ENCODE measurements around the gene ATG4C. TPM values are rescaled to one million over a fixed set of nuclear protein-coding genes. Genes with fewer than 3 reads are reported as not detected.

ATG4C gene
- total RNA-seq, 2 donors from 2014 or later, result 23.8 to 32.8 TPM

DNA sequence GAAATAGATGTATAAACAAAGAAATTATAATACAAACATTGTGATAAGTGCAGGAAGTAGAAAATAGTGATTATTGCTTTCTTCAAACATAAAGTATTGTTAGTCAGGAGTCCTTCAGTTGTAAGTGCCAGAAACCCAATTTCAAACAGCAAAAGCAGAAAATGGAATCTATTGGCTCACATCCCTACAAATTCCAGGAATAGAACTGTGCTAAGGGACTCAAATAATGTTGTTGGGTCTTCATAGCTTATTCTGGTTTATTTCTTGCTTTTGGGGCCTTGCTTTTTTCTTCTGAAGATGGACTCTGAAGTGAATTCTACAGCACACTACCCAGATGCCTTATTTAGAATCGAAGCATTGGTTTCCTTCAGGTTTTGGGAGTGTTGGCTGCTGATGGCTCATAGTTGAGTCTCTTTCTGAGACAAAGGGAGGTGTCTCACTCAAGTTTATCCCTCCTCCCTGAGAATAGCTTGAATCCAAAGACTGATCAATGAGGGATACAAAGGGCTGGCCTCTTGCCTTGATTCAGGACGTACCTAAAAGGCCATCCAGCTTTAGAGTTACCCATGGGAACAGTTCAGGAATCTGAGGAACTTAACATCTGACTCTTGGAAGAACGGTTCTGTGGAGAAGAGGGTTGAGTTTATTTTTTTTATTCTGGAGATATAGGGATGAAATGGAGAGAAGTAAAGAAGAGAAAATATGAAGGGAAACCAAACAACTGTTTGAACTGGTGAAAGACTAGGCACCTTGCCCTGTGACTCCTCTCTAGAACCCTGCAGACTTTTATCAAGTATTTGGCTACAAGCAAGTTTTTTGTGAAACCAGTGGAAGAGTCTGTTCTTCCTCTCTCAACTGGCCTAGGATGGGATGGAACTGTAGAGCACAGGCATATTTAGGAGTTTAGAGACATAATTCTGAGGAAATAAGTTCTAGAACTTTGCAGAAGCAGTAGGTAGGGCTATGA, 39.0 kb upstream of the ATG4C start:
- Mint-ChIP-seq H3K27ac (no peak overlapping the region), H3K27me3 (ENCODE audit: insufficient read depth) (no peaks in the 10 kb centered on the region), H3K9me3 (peaks cover 33% of the 10 kb centered on the region), H3K36me3 (ENCODE audit: low read depth) (peaks cover 16% of the 10 kb centered on the region), H3K4me3 (no peak overlapping the region), H3K4me1 (peaks cover 20% of the 10 kb centered on the region)
- TF ChIP-seq, protein P1, sequence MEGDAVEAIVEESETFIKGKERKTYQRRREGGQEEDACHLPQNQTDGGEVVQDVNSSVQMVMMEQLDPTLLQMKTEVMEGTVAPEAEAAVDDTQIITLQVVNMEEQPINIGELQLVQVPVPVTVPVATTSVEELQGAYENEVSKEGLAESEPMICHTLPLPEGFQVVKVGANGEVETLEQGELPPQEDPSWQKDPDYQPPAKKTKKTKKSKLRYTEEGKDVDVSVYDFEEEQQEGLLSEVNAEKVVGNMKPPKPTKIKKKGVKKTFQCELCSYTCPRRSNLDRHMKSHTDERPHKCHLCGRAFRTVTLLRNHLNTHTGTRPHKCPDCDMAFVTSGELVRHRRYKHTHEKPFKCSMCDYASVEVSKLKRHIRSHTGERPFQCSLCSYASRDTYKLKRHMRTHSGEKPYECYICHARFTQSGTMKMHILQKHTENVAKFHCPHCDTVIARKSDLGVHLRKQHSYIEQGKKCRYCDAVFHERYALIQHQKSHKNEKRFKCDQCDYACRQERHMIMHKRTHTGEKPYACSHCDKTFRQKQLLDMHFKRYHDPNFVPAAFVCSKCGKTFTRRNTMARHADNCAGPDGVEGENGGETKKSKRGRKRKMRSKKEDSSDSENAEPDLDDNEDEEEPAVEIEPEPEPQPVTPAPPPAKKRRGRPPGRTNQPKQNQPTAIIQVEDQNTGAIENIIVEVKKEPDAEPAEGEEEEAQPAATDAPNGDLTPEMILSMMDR (conservative IDR thresholded peaks at IDR 0.05), result no peak
- Histone ChIP-seq H3K9ac (ENCODE audit: extremely low read depth, low read length, poor library complexity, severe bottlenecking) (no peak overlapping the region), H3K27ac (ENCODE audit: low read depth, low read length) (no peak overlapping the region), H3K4me1 (ENCODE audit: control insufficient read depth, insufficient read depth, low read length) (no peaks in the 10 kb centered on the region), H3K27me3 (ENCODE audit: control insufficient read depth, insufficient read depth, low read length, poor library complexity, severe bottlenecking) (no peaks in the 10 kb centered on the region), H3K4me3 (ENCODE audit: low read length) (no peak overlapping the region), H3K36me3 (ENCODE audit: control insufficient read depth, insufficient read depth, low read length) (no peaks in the 10 kb centered on the region), H3K9me3 (ENCODE audit: control insufficient read depth, low read length) (peaks cover 6% of the 10 kb centered on the region)
- no peak for DNase-seq
- 0 to 47% methylated on average over 2 to 3 of the region's 3 CpGs for WGBS, 2 experiments (ENCODE audit: insufficient coverage in 1 of 2, insufficient read length in 1 of 2)

DNA sequence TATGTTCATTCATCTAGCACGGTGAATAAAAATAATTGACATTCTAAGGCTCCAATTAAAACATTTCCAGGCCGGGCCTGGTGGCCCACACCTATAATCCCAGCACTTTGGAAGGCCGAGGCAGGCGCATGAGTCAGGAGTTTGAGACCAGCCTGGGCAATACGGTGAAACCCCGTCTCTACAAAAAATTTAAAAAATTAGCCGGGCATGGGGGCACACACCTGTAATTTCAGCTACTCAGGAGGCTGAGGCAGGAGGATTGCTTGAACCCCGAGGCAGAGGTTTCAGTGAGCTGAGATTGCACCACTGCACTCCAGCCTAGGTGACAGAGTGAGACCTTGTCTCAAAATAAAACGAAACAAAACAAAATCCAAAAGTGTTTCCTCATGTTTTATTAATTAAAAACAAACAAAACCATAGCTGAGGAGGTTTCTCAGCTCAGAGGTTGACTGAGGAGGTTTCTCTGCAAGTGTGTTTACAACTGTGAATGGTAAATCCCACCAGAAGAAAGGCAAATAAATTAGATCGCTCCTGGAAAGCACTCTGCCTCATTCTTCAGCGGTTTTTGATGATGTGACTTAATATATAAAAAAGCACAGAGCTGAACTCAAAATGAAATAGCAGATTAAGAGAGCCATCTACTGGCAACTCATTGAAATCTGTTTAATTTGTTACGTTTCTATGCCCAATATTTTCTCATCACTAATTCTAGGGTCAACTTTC, 37.7 kb upstream of the ATG4C start:
- H3K36me3 Mint-ChIP-seq (ENCODE audit: low read depth), result peaks cover 11% of the 10 kb centered on the region
- Histone ChIP-seq H3K36me3 (ENCODE audit: control insufficient read depth, insufficient read depth, low read length) (no peaks in the 10 kb centered on the region), H3K4me3 (ENCODE audit: low read length) (no peak overlapping the region), H3K4me1 (ENCODE audit: control insufficient read depth, insufficient read depth, low read length) (no peaks in the 10 kb centered on the region), H3K9me3 (ENCODE audit: control insufficient read depth, low read length) (peaks cover 11% of the 10 kb centered on the region), H3K27me3 (ENCODE audit: control insufficient read depth, insufficient read depth, low read length, poor library complexity, severe bottlenecking) (no peaks in the 10 kb centered on the region), H3K9ac (ENCODE audit: extremely low read depth, low read length, poor library complexity, severe bottlenecking) (no peak overlapping the region), H3K27ac (ENCODE audit: low read depth, low read length) (no peak overlapping the region)
- H3K27me3 Mint-ChIP-seq (ENCODE audit: insufficient read depth), result no peaks in the 10 kb centered on the region
- WGBS, 2 experiments (ENCODE audit: insufficient coverage in 1 of 2, insufficient read length in 1 of 2), result 72 to 81% methylated on average over 10 to 12 of the region's 12 CpGs
- DNase-seq, result no peak
- TF ChIP-seq, protein P1 (conservative IDR thresholded peaks at IDR 0.05), result peak; percentile 77
- H3K4me1 Mint-ChIP-seq, result peaks cover 22% of the 10 kb centered on the region
- no peak overlapping the region for H3K27ac Mint-ChIP-seq
- no peak overlapping the region for H3K4me3 Mint-ChIP-seq
- peaks cover 20% of the 10 kb centered on the region for H3K9me3 Mint-ChIP-seq

DNA sequence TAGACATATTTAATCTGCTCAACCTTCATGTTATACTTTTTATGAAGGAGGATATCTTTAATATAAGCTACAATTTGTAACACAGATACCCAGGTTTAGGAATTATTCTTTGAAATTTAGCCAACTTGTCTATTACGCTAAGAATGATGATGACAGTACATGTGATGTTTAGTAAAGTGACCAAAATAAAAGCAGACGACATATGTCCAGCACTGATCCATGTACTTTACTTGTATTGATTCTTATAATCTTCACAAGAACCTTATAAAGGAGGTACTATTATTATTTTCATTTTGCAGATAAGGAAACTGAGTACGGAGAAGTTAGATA, 37.2 kb upstream of the ATG4C start:
- Mint-ChIP-seq H3K27ac (no peak overlapping the region), H3K27me3 (ENCODE audit: insufficient read depth) (no peaks in the 10 kb centered on the region), H3K4me1 (peaks cover 23% of the 10 kb centered on the region), H3K36me3 (ENCODE audit: low read depth) (peaks cover 6% of the 10 kb centered on the region), H3K9me3 (peaks cover 15% of the 10 kb centered on the region), H3K4me3 (no peak overlapping the region)
- no peak overlapping the region for H3K4me3 ChIP-seq (ENCODE audit: low read length)
- peaks cover 11% of the 10 kb centered on the region for H3K9me3 ChIP-seq (ENCODE audit: control insufficient read depth, low read length)
- no peaks in the 10 kb centered on the region for H3K27me3 ChIP-seq (ENCODE audit: control insufficient read depth, insufficient read depth, low read length, poor library complexity, severe bottlenecking)
- no peak overlapping the region for H3K9ac ChIP-seq (ENCODE audit: extremely low read depth, low read length, poor library complexity, severe bottlenecking)
- WGBS, 2 experiments (ENCODE audit: insufficient coverage in 1 of 2, insufficient read length in 1 of 2), result 75% methylated on average over 3 of the region's 3 CpGs; no CpG with 5 or more reads in 1 of the 2 experiments
- H3K4me1 ChIP-seq (ENCODE audit: control insufficient read depth, insufficient read depth, low read length), result no peaks in the 10 kb centered on the region
- TF ChIP-seq, protein P1 (conservative IDR thresholded peaks at IDR 0.05), result no peak
- DNase-seq, result no peak
- no peaks in the 10 kb centered on the region for H3K36me3 ChIP-seq (ENCODE audit: control insufficient read depth, insufficient read depth, low read length)
- H3K27ac ChIP-seq (ENCODE audit: low read depth, low read length), result no peak overlapping the region

Measured in endodermal cell (in vitro differentiated cells).